Stimulated activated naive CD8-positive, alpha-beta T cell treated with anti-CD3 and anti-CD28 coated beads, Interleukin-15, Interleukin-2, amounts not matched to agents 100 ng/mL and 50 ng/mL, for 24 hours (primary cell): ENCODE measurements around the gene ULK3.

Source experiments
- H3K27ac Mint-ChIP-seq: one replicate; pipeline ENCODE4 v1.8.0; 2021; ENCODE audit warnings: mild to moderate bottlenecking, mixed read lengths
- H3K27me3 Mint-ChIP-seq: one replicate; pipeline ENCODE4 v1.8.0; 2021; ENCODE audit warnings: mixed read lengths
- H3K36me3 Mint-ChIP-seq: one replicate; pipeline ENCODE4 v1.8.0; 2021; ENCODE audit warnings: low read depth, mixed read lengths
- H3K4me1 Mint-ChIP-seq: one replicate; pipeline ENCODE4 v1.8.0; 2021; ENCODE audit warnings: low read depth, mixed read lengths
- H3K4me3 Mint-ChIP-seq: one replicate; pipeline ENCODE4 v1.8.0; 2021; ENCODE audit warnings: mild to moderate bottlenecking, mixed read lengths
- H3K9me3 Mint-ChIP-seq: one replicate; pipeline ENCODE4 v1.8.0; 2021; ENCODE audit warnings: mixed read lengths

ULK3 gene

GRCh38 chr15:74794970-74795349 lies 48.0 kb downstream of the ULK3 start:
- H3K36me3 Mint-ChIP-seq, result peaks cover 47% of the 10 kb centered on the region
- peak overlapping the region; percentile 15 for H3K4me3 Mint-ChIP-seq
- H3K27me3 Mint-ChIP-seq, result no peaks in the 10 kb centered on the region
- H3K27ac Mint-ChIP-seq, result peak overlapping the region; percentile 83
- no peaks in the 10 kb centered on the region for H3K9me3 Mint-ChIP-seq
- peaks cover 92% of the 10 kb centered on the region for H3K4me1 Mint-ChIP-seq

DNA sequence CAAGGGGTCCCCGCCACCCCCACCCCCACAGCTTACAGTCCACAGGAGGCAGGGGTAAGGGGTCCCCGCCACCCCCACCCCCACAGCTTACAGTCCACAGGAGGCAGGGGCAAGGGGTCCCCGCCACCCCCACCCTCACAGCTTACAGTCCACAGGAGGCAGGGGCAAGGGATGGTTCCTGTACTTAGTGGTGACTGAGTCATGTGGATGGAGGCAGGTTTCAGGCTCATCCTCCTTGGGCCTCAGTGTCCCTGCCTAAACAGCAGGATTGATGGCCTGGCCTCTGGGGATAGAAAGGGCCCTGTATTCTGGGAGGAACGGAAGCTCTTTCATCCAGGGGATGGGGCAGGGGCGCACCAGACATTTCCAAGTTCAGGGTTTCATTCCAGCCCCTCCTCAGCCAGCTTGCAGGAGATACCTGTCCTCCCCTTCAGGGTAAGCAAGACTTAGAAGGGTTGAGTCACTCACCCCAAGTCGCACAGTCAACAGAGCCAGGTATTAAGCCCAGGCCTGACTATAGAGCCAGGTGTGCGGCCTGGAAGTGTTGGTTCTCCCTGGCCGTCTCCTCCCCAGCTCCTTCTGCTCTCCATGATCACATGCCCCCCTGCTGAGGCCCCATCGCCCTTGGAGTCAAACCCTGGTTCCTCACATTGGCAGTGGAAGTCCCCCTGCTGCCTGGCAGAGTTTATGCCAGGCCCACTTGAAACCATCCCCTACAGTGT lies 48.5 kb downstream of the ULK3 start:
- Mint-ChIP-seq H3K27ac (peak overlapping the region; percentile 83), H3K9me3 (no peaks in the 10 kb centered on the region), H3K27me3 (no peaks in the 10 kb centered on the region), H3K4me1 (peaks cover 92% of the 10 kb centered on the region), H3K36me3 (peaks cover 53% of the 10 kb centered on the region), H3K4me3 (peak overlapping the region; percentile 15)

DNA sequence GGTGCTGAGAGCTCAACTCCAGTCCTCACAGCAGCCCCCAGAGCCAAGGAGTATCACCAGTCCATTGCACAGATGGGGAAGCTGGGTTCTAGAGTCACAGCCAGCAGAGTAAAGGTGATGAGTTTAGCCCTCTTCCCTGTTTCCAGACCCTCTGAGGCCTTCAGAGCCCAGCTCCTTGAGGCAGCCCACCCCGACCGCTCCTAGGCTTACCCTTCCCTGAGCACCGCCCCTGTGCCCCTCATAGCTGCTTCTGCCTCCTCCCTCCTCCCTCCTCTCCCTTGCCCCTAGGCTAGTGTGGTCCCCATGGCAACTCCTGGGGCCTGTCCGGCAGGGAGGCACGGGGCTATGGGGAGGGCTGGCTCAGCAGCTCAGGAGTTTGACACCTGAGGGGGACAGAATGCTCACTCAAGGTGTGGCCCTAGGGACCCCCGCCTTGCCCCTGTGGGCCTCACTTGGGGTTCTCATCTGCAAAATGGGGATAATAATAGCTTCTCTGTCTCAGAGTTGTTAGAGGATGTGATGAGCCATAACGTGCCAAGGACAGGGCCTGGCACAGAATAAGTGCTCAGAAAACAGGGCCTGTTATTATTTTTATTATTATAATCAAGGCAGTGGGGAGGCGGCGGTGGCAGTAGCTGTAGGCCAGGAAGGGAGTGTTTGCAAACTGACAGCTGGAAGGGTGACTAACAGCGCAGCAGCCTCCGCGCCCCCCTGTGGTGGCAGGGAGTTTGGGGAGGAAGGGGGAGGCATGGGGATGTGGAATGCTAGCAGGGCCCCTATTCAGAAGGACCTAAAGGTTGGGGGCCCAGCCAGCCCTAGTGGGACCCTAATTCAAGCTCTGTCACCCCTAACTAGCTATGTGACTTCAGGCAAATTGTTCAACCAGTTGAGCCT lies 49.6 kb downstream of the ULK3 start:
- Mint-ChIP-seq H3K9me3 (no peaks in the 10 kb centered on the region), H3K4me3 (peak overlapping the region; percentile 39), H3K36me3 (peaks cover 53% of the 10 kb centered on the region), H3K27me3 (no peaks in the 10 kb centered on the region), H3K27ac (peak overlapping the region; percentile 95), H3K4me1 (peaks cover 92% of the 10 kb centered on the region)

DNA sequence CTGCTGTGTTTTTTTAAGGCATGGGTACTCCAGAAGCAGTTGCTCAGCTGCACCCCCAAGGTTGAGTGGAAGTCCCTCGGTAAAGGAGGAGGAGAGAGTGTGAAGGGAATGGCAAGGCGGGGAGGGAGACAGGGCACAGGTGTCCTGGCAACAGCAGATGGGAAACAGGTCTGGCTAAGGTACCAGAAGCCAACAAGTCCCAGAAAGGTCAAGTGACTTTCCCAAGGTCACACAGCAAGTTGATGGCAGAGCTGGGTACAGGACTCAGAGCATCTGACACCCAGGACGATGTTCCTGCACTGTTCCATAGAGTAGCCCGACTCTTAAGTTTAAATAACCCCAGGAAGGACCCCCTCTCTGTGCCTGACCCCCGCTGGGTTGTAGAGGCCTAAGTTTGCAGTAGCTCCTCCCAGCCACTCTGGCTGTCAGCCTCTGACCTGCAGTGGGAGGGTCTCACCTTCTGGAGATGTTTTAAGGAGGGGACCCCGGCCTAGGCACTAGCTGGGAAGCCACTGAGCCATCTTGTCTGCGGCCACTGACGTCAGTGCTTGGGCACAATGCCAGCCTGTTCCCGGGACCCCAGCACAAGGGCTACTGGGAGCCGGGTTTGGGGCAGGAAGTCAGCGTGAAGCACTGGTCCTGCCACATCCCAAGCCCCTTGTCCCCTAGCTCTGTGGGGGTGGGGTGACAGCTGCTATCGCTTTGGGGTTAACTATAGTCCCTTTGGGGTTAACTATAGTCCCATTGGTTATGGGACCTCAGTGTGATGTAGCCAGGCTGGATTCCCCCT lies 50.5 kb downstream of the ULK3 start:
- Mint-ChIP-seq H3K4me1 (peaks cover 92% of the 10 kb centered on the region), H3K9me3 (no peaks in the 10 kb centered on the region), H3K27ac (peak overlapping the region; percentile 95), H3K36me3 (peaks cover 52% of the 10 kb centered on the region), H3K4me3 (peak overlapping the region; percentile 86), H3K27me3 (no peaks in the 10 kb centered on the region)

GRCh38 chr15:74791667-74792066 lies 51.3 kb downstream of the ULK3 start:
- H3K27ac Mint-ChIP-seq, result peak overlapping the region; percentile 95
- peak overlapping the region; percentile 86 for H3K4me3 Mint-ChIP-seq
- peaks cover 58% of the 10 kb centered on the region for H3K36me3 Mint-ChIP-seq
- no peaks in the 10 kb centered on the region for H3K27me3 Mint-ChIP-seq
- H3K4me1 Mint-ChIP-seq, result peaks cover 95% of the 10 kb centered on the region
- no peaks in the 10 kb centered on the region for H3K9me3 Mint-ChIP-seq

DNA sequence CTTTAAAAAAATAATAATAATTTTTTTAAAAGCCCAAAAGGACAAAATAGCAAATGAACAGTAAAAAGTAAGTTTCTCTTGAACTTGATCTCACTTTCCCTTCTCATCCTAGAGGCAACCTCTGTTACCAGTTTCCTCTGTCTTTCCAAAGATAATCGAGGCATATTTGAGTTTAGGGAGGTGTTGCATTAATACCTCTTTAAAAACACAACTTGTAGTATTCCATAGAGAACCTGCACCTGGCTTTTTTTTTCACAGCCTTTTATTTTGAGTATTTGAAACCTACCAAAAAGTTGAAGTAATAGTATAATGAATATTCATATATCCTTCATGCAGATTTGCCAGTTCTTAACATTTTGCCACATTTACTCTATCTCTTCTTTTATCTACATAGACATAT lies 51.9 kb downstream of the ULK3 start:
- Mint-ChIP-seq H3K27me3 (no peaks in the 10 kb centered on the region), H3K36me3 (peaks cover 54% of the 10 kb centered on the region), H3K9me3 (no peaks in the 10 kb centered on the region), H3K4me3 (peak overlapping the region; percentile 86), H3K27ac (peak overlapping the region; percentile 95), H3K4me1 (peaks cover 95% of the 10 kb centered on the region)

GRCh38 chr15:74790080-74790916 lies 52.7 kb downstream of the ULK3 start:
- H3K27ac Mint-ChIP-seq, result peak overlapping the region; percentile 95
- peak overlapping the region; percentile 86 for H3K4me3 Mint-ChIP-seq
- H3K4me1 Mint-ChIP-seq, result peaks cover 96% of the 10 kb centered on the region
- H3K9me3 Mint-ChIP-seq, result no peaks in the 10 kb centered on the region
- no peaks in the 10 kb centered on the region for H3K27me3 Mint-ChIP-seq
- peaks cover 52% of the 10 kb centered on the region for H3K36me3 Mint-ChIP-seq

DNA sequence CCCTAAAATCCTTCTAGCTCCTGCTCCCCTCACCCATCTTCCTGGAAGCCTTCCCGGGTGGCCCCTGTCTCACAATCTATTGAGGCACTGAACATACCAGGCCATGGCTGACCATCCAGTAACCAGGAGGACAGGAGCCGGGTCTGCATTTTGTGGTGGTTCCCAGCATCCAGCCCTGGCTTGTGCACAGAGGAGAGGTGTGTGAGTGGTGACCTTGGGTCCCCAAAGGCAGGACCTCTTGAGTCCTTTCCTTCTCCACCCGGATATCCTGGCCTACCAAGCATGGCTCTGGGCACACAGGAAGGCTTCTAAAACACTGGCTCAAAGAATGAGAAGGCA lies 53.2 kb downstream of the ULK3 start:
- H3K9me3 Mint-ChIP-seq, result no peaks in the 10 kb centered on the region
- H3K27ac Mint-ChIP-seq, result peak overlapping the region; percentile 95
- H3K4me1 Mint-ChIP-seq, result peaks cover 96% of the 10 kb centered on the region
- peaks cover 52% of the 10 kb centered on the region for H3K36me3 Mint-ChIP-seq
- H3K27me3 Mint-ChIP-seq, result no peaks in the 10 kb centered on the region
- peak overlapping the region; percentile 86 for H3K4me3 Mint-ChIP-seq

DNA sequence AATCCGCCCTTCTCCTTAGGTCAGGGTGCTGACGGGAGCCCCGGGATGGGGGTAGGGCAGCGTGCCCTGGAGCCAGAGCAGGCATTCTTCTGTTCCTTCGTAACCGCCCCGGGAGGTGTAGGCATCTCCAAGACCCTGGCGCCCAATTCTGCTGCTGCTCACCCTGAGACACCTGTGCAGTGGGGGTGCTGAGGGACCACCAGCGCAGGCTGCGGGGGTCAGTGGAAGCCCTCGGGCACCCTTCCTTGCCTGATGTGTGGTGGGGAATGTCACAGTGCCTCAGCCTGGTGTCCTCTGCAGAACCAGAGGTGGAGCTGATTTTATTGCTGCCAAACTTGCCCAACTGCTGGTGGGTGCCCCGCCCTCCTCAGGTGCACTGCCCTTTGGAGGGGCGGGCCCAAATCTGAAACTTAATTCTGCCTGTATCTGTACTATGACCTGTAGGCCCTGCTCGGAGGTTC lies 53.8 kb downstream of the ULK3 start:
- Mint-ChIP-seq H3K4me3 (peak overlapping the region; percentile 86), H3K9me3 (no peaks in the 10 kb centered on the region), H3K27ac (peak overlapping the region; percentile 95), H3K36me3 (peaks cover 56% of the 10 kb centered on the region), H3K4me1 (peaks cover 95% of the 10 kb centered on the region), H3K27me3 (no peaks in the 10 kb centered on the region)

DNA sequence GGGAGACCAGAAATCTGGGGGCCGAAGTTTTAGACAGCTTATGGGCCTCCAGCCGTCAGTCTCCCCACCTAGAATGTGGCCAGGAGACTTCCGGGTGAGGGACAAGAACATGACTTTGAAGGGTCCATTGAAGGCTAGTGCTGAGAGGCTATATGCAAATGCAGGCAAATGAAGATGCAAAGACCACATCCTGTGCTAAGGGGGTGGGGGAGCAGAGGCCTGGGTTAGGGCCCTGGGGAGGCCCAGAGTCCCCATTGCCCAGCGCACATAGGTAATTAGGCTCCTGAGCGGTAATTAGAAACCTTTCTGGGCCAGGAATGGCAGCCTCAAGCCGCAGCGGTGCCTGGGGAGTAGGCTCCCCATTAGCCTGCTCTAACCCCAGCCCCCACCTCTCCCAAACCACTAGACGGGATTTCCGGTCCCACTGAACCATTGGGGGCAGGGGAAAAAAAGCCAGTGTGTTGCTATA lies 54.2 kb downstream of the ULK3 start:
- Mint-ChIP-seq H3K4me1 (peaks cover 93% of the 10 kb centered on the region), H3K36me3 (peaks cover 58% of the 10 kb centered on the region), H3K27me3 (no peaks in the 10 kb centered on the region), H3K4me3 (peak overlapping the region; percentile 86), H3K27ac (peak overlapping the region; percentile 95), H3K9me3 (no peaks in the 10 kb centered on the region)

DNA sequence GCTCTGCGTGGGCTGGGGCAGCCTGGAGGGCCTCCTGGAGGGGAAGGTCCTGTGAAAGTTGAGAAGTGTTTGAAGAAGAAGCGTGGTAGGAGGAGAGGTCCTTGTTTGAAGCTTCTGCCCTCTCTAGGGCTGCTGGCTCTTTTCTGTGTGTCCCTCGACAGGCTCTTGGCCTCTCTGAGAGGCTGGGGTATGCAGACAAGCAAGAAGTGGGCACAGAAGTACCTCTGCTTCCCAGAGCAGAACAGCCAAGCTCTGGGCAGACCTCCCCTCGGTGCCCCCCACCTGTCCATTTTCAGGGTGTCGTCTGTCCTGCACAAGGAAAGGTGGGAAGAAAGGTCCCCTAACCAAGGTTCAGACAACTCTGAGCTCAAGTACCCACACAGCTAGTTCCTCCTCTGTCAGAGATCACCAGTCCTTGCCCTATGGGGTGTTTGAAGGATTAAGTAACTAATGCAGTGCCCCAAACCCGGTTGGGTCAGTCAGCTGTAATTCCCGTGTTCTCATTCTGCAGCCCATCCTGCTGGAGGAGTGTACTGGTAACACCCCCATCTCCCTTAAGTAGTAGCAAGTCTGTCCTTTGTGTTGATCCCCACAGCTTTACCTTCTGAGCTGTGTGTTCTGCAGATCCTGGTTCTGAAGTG lies 54.8 kb downstream of the ULK3 start:
- Mint-ChIP-seq H3K4me3 (peak overlapping the region; percentile 86), H3K4me1 (peaks cover 88% of the 10 kb centered on the region), H3K36me3 (peaks cover 63% of the 10 kb centered on the region), H3K27me3 (no peaks in the 10 kb centered on the region), H3K9me3 (no peaks in the 10 kb centered on the region), H3K27ac (peak overlapping the region; percentile 95)

GRCh38 chr15:74787251-74788041 lies 55.5 kb downstream of the ULK3 start:
- H3K27me3 Mint-ChIP-seq, result no peaks in the 10 kb centered on the region
- H3K36me3 Mint-ChIP-seq, result peaks cover 65% of the 10 kb centered on the region
- peak overlapping the region; percentile 95 for H3K27ac Mint-ChIP-seq
- H3K9me3 Mint-ChIP-seq, result no peaks in the 10 kb centered on the region
- peaks cover 81% of the 10 kb centered on the region for H3K4me1 Mint-ChIP-seq
- peak overlapping the region; percentile 86 for H3K4me3 Mint-ChIP-seq

DNA sequence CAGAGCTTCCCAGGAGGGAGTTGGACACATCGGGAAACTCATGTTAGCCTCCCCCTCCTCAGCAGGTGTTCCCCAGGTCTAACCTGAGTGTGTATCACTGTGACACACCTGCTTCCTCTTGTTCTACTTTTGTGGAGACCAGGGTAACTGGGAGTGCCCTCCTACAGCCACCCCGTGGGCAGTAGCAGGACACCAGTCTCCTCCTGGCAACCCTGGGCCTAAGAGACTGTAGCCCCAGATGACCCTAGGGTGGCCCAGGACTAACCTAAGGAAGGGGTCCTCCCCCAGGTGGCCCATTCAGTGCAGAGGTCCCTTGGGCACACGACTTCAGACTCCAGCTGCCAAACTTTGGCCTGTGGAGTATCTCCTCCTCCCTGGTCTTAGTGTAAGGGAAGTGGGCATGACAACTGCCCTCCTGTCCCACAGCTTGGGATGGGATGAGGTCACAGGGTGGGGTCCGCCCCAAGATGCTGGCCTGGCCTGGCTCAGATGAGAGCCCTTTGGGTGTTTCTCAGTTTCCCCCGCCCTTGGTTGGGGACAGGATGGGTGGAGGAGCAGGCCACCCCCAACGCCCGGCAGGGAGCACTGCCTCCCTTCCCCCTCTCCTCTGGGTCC lies 56.3 kb downstream of the ULK3 start:
- Mint-ChIP-seq H3K9me3 (no peaks in the 10 kb centered on the region), H3K27ac (peak overlapping the region; percentile 95), H3K36me3 (peaks cover 59% of the 10 kb centered on the region), H3K27me3 (no peaks in the 10 kb centered on the region), H3K4me1 (peaks cover 73% of the 10 kb centered on the region), H3K4me3 (peak overlapping the region; percentile 86)
